Activated B cell treated with CpG ODN at 0.5 μM for 24 hours (primary cell): Measurements from ENCODE around the gene OLFML2B. TPM values are rescaled to one million over a fixed set of nuclear protein-coding genes. Genes with fewer than 3 reads are reported as not detected.

Source experiments
- ATAC-seq: fragments of 200-7000 bp; cut with Tn5 transposase; one replicate; pipeline ENCODE4 v1.10.0; 2021; ENCODE audit warnings: low read depth, mild to moderate bottlenecking, moderate library complexity
- CTCF ChIA-PET: fragments of 350-600 bp; sonication (Branson Sonifier 250); formaldehyde crosslinking; loops from one replicate; lab custom pipeline; 2021; ENCODE audit warnings: antibody characterized with exemption; lab: Charles Lee
- POLR2A ChIA-PET: fragments of 350-600 bp; sonication (Branson Sonifier 250); formaldehyde crosslinking; loops from one replicate; lab custom pipeline; 2021; ENCODE audit warnings: antibody characterized with exemption; lab: Charles Lee
- DNase-seq: peaks from one replicate; pipeline ENCODE4 v3.0.0; 2022
- H3K27ac Mint-ChIP-seq: one replicate; pipeline ENCODE4 v1.8.0; 2020; ENCODE audit warnings: mixed read lengths
- H3K27me3 Mint-ChIP-seq: one replicate; pipeline ENCODE4 v1.8.0; 2021; ENCODE audit warnings: mixed read lengths
- H3K36me3 Mint-ChIP-seq: one replicate; pipeline ENCODE4 v1.8.0; 2021; ENCODE audit warnings: low read depth, mixed read lengths
- H3K4me1 Mint-ChIP-seq: one replicate; pipeline ENCODE4 v1.8.0; 2021; ENCODE audit warnings: mixed read lengths
- H3K4me3 Mint-ChIP-seq: one replicate; pipeline ENCODE4 v1.8.0; 2020; ENCODE audit warnings: mild to moderate bottlenecking, mixed read lengths
- H3K9me3 Mint-ChIP-seq: one replicate; pipeline ENCODE4 v1.8.0; 2020; ENCODE audit warnings: mixed read lengths
- intact Hi-C: fragments of 100-400 bp; cut with micrococcal nuclease; formaldehyde crosslinking; loops from one replicate; pipeline ENCODE4 v1.15.1; 2024
- total RNA-seq: library from RNA; stranded (reverse); gene quantifications from 2 replicates; pipeline ENCODE4 v1.2.3, GENCODE V29; 2022
- TF ChIP-seq, protein P1 (sequence below): fragments of 200-600 bp; IDR thresholded peaks from one replicate; pipeline ENCODE4 v1.8.0; 2022; ENCODE audit warnings: antibody characterized with exemption, mild to moderate bottlenecking

The OLFML2B gene
- total RNA-seq, 1 donor from 2014 or later = not detected

DNA sequence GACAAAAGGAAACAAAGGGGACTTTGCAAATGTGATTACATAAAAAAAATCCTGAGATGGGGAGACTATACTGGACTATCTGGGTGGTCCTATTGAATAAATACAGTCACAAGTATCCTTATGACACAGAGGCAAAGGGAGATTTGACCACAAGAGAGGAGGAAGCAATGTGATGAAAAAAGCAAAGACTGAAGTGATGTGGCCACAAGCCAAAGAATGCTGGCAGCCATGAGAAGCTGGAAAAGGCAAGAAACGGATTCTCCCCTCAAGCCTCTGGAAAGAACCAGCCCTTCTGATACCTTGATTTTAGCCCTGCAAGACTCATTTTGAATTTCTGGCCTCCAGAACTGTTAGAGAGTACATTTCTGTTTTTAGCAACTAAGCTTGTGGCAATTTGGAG lies 36.4 kb downstream of the OLFML2B start:
- ATAC-seq (no peak), DNase-seq (no peak)
- Mint-ChIP-seq H3K27me3 (peaks cover 27% of the 10 kb centered on the region), H3K9me3 (peaks cover 7% of the 10 kb centered on the region), H3K27ac (no peak overlapping the region), H3K36me3 (no peaks in the 10 kb centered on the region), H3K4me3 (no peak overlapping the region), H3K4me1 (no peaks in the 10 kb centered on the region)
- TF ChIP-seq, protein P1, sequence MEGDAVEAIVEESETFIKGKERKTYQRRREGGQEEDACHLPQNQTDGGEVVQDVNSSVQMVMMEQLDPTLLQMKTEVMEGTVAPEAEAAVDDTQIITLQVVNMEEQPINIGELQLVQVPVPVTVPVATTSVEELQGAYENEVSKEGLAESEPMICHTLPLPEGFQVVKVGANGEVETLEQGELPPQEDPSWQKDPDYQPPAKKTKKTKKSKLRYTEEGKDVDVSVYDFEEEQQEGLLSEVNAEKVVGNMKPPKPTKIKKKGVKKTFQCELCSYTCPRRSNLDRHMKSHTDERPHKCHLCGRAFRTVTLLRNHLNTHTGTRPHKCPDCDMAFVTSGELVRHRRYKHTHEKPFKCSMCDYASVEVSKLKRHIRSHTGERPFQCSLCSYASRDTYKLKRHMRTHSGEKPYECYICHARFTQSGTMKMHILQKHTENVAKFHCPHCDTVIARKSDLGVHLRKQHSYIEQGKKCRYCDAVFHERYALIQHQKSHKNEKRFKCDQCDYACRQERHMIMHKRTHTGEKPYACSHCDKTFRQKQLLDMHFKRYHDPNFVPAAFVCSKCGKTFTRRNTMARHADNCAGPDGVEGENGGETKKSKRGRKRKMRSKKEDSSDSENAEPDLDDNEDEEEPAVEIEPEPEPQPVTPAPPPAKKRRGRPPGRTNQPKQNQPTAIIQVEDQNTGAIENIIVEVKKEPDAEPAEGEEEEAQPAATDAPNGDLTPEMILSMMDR = no peak
- CTCF ChIA-PET = no interaction called here
- POLR2A ChIA-PET = no interaction called here
- intact Hi-C loops = no loop called here

- Mint-ChIP-seq H3K9me3 (peaks cover 4% of the 10 kb centered on the region), H3K27ac (no peak overlapping the region), H3K4me1 (no peaks in the 10 kb centered on the region), H3K27me3 (peaks cover 28% of the 10 kb centered on the region), H3K36me3 (no peaks in the 10 kb centered on the region), H3K4me3 (no peak overlapping the region)
- CTCF ChIA-PET = no interaction called here
- POLR2A ChIA-PET = no interaction called here
- DNase-seq = no peak
- TF ChIP-seq, protein P1 = no peak
- no peak for ATAC-seq
- intact Hi-C loops = no loop called here
These were observed 37.3 kb downstream of the OLFML2B start for GRCh38 chr1:161986328-161986727.

DNA sequence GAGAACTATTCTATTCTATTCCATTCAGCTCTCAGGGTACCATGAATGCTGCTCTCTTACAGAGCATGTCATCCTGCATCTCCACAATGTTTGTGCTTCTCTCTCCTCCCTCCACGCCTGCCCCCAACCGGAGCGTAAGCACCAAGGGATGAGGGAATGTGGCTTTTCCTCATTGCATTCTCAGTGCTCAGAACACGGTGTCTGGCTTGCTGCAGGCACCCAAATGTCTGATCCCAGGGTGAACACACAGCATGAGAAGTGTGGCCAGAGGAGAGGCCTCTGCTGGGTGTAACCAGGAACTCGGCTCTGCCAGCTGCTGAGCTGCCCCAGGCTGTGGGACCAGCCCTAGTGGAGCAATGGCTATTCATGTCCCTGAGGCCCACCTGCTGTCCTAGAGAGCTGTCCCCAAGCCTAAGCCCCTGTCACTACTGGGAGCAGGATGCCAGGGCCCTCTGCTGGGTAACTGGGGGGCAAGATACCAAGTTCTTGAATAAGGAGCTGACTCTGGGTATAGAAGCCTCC lies 38.3 kb downstream of the OLFML2B start:
- ChIA-PET CTCF (no interaction called here), POLR2A (no interaction called here)
- intact Hi-C loops = no loop called here
- Mint-ChIP-seq H3K9me3 (peaks cover 4% of the 10 kb centered on the region), H3K27ac (no peak overlapping the region), H3K36me3 (no peaks in the 10 kb centered on the region), H3K27me3 (peaks cover 24% of the 10 kb centered on the region), H3K4me3 (no peak overlapping the region), H3K4me1 (no peaks in the 10 kb centered on the region)
- DNase-seq = no peak
- TF ChIP-seq, protein P1 = no peak
- ATAC-seq = no peak

GRCh38 chr1:161983725-161984124 lies 39.9 kb downstream of the OLFML2B start:
- no peak overlapping the region for H3K4me3 Mint-ChIP-seq

DNA sequence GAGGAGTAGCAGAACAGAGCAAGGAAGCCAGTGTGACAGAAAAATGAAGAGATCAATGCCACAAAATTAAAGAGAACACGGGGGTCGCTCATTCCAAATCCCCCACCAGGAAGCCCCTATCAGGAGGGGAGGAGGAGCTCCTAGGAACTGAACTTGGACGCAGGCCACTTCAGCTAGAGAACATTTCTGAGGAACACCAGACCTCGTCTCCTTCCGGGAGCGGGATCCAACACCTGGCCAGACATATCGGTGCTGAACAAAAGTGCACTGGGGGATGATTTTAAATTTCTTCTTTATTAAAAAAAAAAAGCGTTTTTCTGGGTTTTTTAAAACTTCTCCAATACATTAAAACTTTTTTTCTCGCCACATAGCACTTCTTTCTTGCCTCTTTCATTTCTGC lies 40.8 kb downstream of the OLFML2B start:
- no peak for DNase-seq
- TF ChIP-seq, protein P1 = no peak
- H3K36me3 Mint-ChIP-seq = no peaks in the 10 kb centered on the region
- no peak overlapping the region for H3K27ac Mint-ChIP-seq
- intact Hi-C loops = no loop called here
- H3K4me1 Mint-ChIP-seq = no peaks in the 10 kb centered on the region
- peaks cover 18% of the 10 kb centered on the region for H3K27me3 Mint-ChIP-seq
- H3K4me3 Mint-ChIP-seq = no peak overlapping the region
- ChIA-PET CTCF (no interaction called here), POLR2A (no interaction called here)
- peaks cover 4% of the 10 kb centered on the region for H3K9me3 Mint-ChIP-seq
- no peak for ATAC-seq

More at GRCh38 chr1:161983725-161984124, 39.9 kb downstream of the OLFML2B start:
- no peak overlapping the region for H3K27ac Mint-ChIP-seq
- no peaks in the 10 kb centered on the region for H3K4me1 Mint-ChIP-seq
- ATAC-seq (no peak), DNase-seq (no peak)
- TF ChIP-seq, protein P1 = no peak
- intact Hi-C loops = no loop called here
- H3K27me3 Mint-ChIP-seq = peaks cover 20% of the 10 kb centered on the region
- ChIA-PET POLR2A (no interaction called here), CTCF (no interaction called here)
- H3K36me3 Mint-ChIP-seq = no peaks in the 10 kb centered on the region
- H3K9me3 Mint-ChIP-seq = peaks cover 4% of the 10 kb centered on the region
